GM15510 (cell line): ENCODE measurements around the gene CD300LF.
A peak's percentile ranks its signal among the peaks of the same experiment; 100 is the strongest.

Experiments used
- POLR2A ChIP-seq: IDR thresholded peaks from 3 replicates; pipeline ENCODE4 v1.6.1; 2011; ENCODE audit warnings: borderline replicate concordance; ENCODE audit not compliant: insufficient read length; ENCODE audit errors: extremely low read depth

Gene CD300LF

DNA sequence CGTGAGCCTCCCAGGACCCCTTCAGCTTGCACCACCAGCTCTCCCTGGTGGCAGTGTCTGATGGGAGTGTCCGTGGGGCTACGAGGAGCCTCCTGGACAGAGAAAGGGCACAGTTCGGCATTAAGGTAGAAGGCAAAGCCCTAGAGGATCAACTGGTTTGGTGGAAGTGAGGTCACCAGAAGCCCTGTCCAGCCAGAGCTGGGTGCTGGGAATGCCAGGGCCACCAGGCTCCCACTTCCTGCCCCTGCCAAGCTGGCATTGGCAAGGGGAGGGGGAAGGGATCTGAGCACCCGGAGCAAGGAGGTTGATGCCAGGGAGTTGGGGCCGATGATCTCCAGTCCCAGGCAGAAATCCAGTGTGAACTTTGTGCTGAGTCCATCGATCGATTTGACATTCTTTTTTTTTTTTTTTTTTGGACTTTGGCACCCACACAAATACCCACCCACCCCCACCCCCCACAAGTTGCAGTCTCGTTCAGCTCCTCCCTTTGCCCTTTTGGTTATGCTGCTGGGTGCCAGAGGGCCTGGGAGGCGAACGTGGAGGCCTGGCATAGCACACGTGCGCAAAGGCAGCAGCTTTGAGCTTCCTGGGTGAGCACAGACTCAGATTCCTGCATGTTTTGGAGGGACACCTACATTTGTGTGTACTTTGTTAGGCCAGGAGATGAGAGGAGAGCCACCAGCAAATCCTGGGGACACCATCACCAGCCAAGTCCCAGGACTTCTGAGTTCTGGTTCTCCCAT, 37.8 kb upstream of the CD300LF start:
- TF ChIP-seq POLR2A, result no peak

DNA sequence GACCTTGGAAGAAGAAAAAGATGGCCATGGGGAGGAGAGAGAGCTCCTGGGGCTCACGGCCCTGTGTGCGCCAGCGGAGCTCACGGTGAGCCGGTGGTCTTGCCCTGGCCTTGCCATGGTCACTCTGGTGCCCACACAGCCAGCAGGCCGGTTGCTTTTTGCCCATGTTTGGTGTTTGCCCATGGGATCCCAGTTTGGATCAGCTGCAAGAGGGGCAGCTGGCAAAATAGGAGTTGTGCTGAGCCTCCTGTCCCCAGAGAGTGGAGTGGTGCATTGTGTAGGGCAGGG, 37.3 kb upstream of the CD300LF start:
- no peak for TF ChIP-seq POLR2A

DNA sequence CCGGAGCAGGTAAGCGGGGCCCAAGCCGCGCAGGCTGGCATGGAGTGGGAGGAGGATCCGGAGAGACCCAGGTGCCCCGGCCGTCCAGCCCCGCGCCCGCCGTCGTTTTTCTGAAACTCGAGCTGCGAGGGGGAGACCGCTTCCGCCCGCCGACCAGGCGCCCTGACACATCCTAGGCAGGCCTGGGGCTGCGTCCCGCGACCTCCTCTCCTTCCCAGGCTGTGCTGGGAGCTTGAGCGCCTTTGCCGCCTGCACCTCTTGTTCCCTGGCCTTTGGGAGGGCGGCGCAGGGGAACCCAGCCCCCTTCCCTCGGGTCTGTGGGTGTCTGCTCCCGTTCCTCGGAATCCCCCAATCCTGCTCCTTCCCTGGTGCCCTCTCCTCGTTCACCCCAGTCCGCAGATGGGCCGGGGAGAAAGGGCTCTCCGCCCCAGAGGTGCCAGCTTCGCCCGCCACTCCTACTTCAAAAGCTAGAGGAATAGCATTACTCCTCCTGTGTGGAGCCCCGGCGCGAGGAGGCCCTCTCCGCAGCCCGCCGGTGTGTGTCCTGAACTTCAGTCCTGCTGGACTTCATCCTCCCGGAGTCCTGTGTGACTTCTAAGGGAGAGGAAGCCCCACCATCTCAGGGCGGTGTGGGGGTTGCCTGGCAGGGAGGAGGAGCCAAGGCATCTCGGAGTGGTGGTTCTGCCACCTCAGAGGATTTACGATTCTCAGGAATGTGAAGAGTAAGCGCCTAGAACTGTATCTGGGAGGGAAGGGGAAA, 36.7 kb upstream of the CD300LF start:
- TF ChIP-seq POLR2A, result no peak

DNA sequence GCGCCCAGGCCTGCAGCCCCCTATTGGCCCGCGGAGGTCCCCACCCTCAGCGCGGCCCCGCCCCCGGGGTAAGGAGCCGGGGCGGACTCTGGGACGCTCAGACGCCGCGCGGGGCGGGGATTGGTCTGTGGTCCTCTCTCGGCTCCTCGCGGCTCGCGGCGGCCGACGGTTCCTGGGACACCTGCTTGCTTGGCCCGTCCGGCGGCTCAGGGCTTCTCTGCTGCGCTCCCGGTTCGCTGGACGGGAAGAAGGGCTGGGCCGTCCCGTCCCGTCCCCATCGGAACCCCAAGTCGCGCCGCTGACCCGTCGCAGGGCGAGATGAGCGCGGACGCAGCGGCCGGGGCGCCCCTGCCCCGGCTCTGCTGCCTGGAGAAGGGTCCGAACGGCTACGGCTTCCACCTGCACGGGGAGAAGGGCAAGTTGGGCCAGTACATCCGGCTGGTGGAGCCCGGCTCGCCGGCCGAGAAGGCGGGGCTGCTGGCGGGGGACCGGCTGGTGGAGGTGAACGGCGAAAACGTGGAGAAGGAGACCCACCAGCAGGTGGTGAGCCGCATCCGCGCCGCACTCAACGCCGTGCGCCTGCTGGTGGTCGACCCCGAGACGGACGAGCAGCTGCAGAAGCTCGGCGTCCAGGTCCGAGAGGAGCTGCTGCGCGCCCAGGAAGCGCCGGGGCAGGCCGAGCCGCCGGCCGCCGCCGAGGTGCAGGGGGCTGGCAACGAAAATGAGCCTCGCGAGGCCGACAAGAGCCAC, 36.0 kb upstream of the CD300LF start, which contains the start of gene NHERF1:
TSS of gene NHERF1 (plus strand) at position 100 of the 750 bp plus-strand sequence. CDS start at position 319, 219 bp downstream.
- TF ChIP-seq POLR2A, result peak; percentile 99

DNA sequence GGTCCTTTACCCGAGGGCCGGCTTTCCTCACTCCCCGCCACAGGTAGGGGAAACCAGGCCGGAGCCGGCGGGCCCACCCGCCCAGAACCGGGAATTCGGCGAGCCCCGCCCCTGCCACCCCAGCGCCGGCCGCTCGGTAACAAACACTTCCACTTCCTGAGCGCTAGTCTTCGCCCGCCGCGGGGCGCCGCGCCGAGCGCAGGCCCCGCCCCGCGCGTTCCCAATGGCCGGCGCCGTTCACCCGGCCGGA, 35.5 kb upstream of the CD300LF start:
- TF ChIP-seq POLR2A, result no peak

DNA sequence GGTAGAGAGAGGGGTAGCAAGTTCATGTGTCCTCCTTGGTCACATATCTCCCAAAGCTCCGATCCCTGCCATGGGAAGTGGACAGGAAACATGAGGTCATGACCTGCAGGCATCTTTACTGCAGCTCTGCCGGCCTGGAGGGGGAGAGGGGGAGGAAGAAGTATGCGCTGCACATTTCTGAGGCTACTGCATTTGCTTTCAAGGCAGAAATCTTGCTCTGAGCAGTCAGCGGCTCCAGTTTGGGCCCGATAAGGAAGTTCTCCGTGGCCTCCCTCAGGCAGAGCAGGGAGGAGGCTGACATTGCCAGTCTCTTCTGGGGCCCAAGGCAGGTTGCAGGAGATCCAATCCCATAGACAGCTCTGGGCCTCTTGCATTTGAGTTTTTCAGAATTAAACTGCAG, 34.2 kb upstream of the CD300LF start:
- no peak for TF ChIP-seq POLR2A

DNA sequence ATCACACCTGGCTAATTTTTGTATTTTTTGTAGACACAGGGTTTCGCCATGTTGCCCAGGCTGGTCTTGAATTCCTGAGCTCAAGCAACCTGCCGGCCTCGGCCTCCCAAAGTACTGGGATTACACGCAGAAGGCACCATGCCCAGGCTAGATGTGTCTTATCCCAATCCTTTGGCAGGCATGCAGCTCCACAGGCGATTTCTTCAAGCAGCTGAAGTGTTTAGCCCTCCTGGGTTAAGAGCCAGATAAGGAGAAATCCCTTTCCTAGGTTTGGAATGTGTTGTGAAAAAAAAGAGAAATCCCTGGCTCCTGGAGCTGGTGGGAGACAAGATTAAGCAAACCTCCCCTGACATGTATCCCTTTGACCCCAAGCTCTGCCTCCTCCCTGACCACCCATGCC, 33.7 kb upstream of the CD300LF start:
- TF ChIP-seq POLR2A, result no peak

DNA sequence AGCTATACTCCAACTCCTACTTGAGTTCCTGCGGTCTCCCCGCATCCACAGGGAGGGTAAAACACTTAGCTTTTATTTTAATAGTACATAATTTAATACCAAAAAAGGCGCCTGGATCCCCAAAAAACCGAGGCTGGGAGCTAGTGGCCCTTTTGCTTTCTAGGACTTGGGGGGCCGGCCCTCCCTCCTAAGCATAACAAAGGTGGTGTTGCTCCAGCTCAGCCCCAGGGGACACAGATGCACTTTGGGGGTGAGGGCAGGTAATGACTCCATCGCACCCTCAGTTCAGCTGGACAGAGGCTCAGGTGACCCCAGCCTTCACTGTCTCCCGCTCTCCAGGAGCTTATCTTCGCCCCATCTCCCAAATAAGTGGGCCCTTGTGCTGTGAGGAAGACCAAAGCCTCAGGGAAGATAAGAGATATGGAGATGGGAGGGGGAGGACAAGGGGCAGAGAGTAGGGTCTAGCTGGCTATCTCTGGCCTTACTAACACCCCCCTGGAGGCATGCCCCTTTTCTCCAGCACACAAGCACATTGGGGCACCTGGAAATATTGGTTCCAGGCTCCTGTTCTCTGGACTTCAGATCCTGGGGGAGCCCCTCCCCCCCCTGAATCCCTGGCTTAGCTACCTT, 32.9 kb upstream of the CD300LF start:
- no peak for TF ChIP-seq POLR2A

- TF ChIP-seq POLR2A, result no peak
These were observed 32.2 kb upstream of the CD300LF start for GRCh38 chr17:74744714-74745547.

DNA sequence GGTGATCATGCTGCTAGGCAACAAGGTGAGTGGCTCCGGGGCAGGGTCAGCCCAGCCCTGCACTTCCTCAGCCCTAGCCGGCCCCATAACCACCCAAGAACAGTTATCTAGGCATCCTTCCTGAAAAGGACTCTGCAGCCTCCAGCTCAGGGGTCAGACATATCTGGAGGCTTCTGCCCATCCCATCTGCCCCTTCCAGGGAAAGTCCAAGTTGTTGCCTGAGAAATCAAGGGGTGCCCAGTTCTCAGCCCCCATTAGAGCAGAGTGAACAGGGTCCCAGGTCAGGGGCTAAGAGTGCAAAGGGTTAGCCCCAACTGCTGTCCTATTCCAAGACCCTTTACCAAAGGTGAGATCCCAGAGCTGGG, 31.6 kb upstream of the CD300LF start:
- TF ChIP-seq POLR2A, result no peak

DNA sequence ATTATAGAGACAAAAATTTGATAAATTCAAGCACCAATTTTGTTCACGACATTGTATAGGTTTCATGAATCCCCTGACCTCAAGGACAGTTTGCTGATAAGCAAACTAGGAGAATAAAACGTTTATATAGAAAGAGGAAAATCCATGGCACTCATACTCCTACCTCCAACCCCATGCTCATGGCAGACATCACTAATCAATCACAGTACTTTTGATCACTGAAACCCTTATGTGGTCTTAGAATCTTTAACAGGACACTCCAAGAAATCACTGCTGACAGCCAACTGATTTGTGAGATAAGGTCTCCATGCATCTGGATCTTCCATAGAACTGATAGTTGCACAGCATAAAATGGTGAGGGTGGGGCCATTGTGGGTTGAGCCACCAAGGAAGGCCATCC, 31.0 kb upstream of the CD300LF start:
- no peak for TF ChIP-seq POLR2A

DNA sequence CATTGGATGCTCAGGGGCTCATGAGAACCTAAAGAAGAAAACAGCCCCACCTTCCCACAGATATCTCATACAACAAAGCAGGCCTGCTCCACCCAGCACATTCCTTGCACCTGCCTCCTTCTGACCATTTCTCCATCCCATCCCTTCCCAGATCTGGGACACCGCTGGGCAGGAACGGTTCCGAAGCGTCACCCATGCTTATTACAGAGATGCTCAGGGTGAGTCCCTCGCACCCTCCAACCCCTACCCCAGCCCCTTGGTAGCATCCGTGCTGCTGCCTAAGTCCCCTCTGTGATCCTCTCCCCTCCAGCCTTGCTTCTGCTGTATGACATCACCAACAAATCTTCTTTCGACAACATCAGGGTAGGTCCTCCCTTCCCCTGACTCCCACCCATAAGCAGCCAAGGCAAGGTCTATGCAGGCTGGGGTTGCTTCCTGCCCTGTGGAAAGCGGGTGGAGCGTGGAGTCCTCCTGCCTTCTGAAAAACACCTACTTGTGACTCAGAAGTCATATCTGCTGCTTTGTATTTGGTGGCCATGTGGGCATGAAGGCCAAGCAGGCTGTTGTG, 30.3 kb upstream of the CD300LF start:
- TF ChIP-seq POLR2A, result no peak

- no peak for TF ChIP-seq POLR2A
These were observed 29.4 kb upstream of the CD300LF start for GRCh38 chr17:74742153-74742515.

DNA sequence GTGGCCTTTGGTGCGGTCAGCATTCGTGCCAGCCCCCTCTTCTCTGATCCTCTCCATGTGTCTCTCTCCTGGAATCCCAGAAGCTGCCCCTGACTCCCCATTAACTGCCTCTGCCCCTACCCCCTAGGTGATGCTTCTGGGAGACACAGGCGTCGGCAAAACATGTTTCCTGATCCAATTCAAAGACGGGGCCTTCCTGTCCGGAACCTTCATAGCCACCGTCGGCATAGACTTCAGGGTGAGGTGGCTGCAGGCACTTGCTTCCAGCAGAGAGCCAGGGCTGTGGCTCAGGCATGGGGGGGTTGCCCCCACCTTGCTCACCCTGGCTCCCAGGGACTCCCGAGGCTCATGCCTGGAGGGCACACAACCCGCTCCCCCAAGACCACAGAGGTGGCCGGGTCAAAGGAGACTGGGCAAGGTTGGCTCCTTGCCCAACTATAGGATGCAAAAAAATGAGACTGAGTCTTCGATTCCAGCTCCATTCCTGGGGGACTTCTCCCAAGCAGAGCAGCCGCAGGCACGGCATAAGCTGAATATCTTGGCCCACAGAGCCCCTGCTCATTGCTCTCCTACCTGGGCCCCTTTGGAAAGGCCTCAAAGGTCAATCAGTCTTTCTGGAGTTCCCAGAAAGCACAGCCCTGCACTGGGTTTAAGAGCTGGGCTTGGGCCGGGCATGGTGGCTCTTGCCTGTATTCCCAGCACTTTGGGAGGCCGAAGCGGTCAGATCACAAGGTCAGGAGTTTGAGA, 28.1 kb upstream of the CD300LF start:
- no peak for TF ChIP-seq POLR2A

DNA sequence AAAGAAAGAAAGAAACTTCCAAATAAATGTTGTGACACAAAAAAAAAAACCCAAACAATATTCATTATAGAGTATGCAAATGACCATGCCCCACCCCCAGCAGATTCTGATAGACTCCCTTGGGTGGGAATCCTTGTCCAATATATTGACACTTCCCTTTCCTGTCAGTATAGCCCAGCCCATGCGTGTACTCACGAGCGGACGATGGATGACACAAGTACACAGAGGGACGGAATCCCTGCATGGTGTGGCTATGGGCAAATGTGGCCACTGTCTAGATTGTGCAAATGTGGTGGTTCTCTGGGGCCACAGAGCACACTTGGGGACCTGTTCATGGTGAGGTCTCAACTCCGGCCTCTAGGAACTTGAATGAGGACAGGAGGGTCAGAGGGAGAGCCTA, 27.4 kb upstream of the CD300LF start:
- no peak for TF ChIP-seq POLR2A
